Stimulated activated CD4-positive, alpha-beta T cell treated with anti-CD3 and anti-CD28 coated beads, Interleukin-4, amount 100 ng/mL, for 24 hours (primary cell): ENCODE results near the gene VEGFA.
A peak's percentile ranks its signal among the peaks of the same experiment; 100 is the strongest.

Experiments
- DNase-seq: peaks from one replicate; pipeline ENCODE4 v3.0.0-alpha.2; 2020

Gene VEGFA

GRCh38 chr6:43760210-43761168 is 9.5 kb upstream of the VEGFA start:
- DNase-seq, result no peak

DNA sequence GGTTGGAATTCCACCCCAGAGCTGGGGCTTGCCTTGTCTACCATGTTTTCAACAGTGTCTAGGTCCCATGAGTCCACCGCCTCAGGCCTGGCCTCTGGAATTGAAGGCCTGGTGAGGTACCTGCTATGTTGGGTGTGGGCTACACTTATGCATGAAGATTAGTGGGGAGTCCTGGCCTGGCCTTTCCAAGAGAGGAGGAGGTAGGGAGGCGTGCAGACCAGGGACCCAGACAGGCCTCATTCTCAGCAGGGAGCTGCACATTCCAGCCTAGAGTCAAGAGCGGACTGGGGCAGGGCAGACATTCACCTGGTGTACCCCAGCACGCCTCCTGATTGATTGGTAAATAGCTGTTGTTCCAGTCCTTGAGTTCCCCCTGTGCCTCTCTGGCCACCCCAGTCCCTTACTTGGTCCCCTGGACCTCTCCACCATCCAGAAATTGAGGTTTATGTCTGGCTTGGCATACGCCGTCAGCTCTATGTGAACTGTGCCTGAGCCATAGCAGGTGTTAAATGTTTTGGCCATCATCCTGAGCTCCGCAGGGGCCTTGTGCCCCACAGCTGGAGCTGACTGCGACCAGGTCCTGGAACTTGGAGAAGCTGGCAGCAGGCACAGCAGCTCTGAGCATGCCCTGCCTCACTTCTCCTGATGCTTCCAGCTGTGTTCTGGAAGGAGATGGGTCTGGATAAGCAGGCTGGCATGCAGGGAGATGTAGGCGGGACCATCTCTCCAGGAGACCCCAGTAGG is 8.2 kb upstream of the VEGFA start:
- DNase-seq, result no peak

DNA sequence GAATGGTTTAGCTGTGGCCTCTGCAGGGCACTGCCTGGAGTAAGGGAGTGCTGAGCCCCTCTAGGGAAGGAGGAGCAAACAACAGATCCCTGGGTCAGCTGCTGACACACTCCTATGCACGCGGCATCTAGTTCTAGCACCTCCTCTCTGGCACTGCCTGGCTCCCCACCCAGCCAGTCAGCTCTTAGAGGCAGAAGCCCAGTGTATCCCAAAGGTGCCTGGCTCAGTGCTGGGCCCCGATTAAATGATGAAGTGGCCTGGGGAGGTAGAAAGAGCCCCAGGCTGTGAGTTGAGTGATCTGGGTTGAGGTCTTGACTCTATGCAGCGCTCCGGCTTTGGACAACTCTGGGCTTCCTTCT is 7.6 kb upstream of the VEGFA start:
- DNase-seq, result no peak

GRCh38 chr6:43762966-43763695 is 6.9 kb upstream of the VEGFA start:
- no peak for DNase-seq

DNA sequence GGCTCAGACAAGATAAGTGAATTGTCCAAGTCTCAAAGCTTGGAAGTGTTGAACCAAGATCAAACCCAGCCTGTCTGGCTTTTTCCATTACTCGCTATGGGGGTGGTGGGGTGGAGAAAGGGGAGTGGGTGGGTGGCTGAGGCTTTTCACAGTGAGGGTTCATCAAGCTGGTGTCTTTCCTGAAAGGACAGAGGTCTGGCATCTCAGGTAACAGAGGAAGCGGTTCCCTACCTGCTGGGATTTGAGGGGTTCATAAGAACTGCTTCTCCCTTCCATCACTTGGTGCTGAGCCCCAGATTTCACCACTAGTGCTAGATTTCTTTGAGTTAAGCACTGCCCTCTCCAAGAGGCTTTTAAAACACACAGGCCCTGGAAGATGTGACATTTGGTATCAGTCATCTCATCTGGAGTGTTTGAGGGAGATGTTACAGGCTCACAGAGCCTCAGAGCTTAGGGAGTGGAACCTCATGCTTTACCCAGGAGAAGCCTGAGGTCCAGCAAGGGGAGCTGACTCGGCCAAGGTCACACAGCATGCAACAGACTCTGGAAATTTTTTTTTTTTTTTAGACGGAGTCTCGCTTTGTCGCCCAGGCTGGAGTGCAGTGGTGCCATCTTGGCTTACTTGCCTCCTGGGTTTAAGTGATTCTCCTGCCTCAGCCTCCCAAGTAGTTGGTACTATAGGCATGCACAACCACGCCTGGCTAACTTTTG is 6.0 kb upstream of the VEGFA start:
- DNase-seq, result no peak

DNA sequence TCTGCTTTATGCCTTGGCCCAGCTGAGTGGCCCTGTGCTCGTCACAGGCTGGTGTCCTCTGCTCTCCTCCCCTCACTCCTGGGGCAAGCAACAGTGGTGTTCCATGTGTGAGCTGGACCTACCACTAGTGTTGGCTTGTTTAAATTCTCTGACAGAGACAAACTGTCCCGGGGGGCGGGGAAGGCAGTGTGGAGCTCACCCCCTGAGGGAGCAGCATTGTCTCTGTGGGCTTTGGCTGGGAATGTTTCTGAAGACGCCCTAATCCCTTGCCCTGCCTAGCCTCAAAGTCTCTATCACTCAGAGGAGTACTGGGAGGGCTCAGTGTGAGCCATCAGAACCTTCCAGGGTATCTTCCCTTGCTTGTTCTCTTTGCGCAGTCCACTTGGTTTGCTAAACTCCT is 5.2 kb upstream of the VEGFA start:
- no peak for DNase-seq

GRCh38 chr6:43765776-43766499 is 4.1 kb upstream of the VEGFA start:
- DNase-seq, result no peak

DNA sequence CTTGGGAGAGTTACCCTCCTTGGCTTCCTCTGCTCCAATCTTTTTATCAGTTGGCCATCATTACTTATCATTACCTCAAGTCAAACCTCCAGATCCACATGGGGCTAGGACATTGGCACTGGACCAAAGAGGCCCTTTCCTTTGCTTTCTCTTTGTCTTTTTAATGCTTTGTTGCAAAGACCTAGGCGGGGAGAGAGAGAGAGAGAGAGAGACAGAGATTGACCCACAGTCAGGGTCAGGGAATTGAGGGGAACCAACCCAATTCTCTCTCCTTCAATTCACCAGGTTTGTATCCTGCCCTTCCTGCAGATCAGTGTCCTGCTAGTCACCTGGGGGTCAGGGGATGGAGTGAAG is 3.5 kb upstream of the VEGFA start:
- DNase-seq, result no peak

GRCh38 chr6:43766964-43767461 is 3.0 kb upstream of the VEGFA start:
- DNase-seq, result no peak

DNA sequence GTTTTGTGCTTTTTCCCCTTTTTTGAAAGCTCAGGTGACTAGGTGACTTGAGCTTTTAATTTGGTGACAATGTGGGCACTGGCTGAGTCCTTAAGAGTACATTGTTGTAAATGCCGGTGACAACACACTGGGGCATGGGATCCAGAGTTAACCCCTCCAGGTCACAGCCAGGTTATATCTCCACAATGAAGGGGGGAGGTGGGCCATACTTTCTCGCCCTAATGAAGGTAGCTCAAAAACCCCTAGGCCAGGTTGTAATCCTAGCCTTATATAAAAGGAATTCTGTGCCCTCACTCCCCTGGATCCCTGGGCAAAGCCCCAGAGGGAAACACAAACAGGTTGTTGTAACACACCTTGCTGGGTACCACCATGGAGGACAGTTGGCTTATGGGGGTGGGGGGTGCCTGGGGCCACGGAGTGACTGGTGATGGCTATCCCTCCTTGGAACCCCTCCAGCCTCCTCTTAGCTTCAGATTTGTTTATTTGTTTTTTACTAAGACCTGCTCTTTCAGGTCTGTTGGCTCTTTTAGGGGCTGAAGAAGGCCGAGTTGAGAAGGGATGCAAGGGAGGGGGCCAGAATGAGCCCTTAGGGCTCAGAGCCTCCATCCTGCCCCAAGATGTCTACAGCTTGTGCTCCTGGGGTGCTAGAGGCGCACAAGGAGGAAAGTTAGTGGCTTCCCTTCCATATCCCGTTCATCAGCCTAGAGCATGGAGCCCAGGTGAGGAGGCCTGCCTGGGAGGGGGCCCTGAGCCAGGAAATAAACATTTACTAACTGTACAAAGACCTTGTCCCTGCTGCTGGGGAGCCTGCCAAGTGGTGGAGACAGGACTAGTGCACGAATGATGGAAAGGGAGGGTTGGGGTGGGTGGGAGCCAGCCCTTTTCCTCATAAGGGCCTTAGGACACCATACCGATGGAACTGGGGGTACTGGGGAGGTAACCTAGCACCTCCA is 2.2 kb upstream of the VEGFA start:
- no peak for DNase-seq

- no peak for DNase-seq
Measured at GRCh38 chr6:43768506-43768860, 1.5 kb upstream of the VEGFA start.

- DNase-seq, result no peak
Measured at GRCh38 chr6:43768983-43769525, 957 bp upstream of the VEGFA start.

GRCh38 chr6:43770372-43771209 is 580 bp downstream of the VEGFA start:
- DNase-seq, result peak; percentile 33

DNA sequence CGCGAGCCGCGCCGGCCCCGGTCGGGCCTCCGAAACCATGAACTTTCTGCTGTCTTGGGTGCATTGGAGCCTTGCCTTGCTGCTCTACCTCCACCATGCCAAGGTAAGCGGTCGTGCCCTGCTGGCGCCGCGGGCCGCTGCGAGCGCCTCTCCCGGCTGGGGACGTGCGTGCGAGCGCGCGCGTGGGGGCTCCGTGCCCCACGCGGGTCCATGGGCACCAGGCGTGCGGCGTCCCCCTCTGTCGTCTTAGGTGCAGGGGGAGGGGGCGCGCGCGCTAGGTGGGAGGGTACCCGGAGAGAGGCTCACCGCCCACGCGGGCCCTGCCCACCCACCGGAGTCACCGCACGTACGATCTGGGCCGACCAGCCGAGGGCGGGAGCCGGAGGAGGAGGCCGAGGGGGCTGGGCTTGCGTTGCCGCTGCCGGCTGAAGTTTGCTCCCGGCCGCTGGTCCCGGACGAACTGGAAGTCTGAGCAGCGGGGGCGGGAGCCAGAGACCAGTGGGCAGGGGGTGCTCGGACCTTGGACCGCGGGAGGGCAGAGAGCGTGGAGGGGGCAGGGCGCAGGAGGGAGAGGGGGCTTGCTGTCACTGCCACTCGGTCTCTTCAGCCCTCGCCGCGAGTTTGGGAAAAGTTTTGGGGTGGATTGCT is 1.3 kb downstream of the VEGFA start:
- DNase-seq, result peak; percentile 72

DNA sequence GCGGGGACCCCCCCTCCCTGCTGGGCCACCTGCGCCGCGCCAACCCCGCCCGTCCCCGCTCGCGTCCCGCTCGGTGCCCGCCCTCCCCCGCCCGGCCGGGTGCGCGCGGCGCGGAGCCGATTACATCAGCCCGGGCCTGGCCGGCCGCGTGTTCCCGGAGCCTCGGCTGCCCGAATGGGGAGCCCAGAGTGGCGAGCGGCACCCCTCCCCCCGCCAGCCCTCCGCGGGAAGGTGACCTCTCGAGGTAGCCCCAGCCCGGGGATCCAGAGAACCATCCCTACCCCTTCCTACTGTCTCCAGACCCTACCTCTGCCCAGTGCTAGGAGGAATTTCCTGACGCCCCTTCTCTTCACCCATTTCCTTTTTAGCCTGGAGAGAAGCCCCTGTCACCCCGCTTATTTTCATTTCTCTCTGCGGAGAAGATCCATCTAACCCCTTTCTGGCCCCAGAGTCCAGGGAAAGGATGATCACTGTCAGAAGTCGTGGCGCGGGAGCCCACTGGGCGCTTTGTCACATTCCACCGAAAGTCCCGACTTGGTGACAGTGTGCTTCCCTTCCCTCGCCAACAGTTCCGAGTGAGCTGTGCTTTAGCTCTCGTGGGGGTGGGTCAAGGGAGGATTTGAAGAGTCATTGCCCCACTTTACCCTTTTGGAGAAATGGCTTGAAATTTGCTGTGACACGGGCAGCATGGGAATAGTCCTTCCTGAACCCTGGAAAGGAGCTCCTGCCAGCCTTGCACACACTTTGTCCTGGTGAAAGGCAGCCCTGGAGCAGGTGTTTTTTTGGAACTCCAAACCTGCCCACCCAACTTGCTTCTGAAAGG is 2.1 kb downstream of the VEGFA start:
- DNase-seq, result peak; percentile 67

- DNase-seq, result peak; percentile 7
Measured at GRCh38 chr6:43772681-43773049, 2.7 kb downstream of the VEGFA start.

DNA sequence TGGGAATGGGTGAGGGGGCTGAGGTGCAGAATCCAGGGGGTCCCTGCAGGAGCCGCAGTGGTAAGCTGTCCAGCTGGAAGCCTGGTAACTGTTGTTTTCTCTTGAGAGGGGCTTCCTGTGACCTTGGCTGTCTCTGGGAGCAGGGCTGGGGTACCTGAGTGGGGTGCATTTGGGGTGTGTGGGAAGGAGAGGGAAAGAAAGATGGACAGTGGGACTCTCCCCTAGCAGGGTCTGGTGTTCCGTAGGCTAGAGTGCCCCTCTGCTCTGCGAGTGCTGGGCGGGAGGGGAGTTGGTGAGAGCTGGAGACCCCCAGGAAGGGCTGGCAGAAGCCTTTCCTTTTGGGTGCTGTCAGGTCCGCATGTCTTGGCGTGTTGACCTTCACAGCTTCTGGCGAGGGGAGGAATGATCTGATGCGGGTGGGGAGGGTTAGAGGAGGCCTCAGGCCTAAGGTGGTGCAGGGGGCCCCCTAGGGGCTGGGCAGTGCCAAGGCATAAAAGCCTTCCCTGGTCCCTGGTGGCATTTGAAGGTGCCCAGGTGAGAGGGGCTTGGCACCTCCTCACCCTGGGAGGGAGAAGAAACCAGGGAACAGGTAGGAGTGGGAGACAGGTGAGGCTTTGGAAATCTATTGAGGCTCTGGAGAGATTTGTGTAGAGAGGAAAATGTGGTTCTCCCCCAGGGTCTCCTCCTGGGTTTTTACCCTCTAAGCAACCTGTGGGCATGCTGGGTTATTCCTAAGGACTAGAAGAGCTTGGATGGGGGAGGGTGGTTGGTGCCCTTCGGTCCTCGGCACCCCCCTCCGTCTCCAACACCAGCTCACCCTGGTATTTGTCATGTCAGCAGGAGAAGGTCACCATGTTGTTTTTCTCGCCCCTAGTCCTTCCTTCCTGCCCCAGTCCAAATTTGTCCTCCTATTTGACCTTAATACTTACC is 3.3 kb downstream of the VEGFA start:
- peak; percentile 61 for DNase-seq
